ENCODE data around the gene TCOF1. TPM values are rescaled to one million over a fixed set of nuclear protein-coding genes. Genes with fewer than 3 reads are reported as not detected.

The TCOF1 gene
- total and polyA plus RNA-seq, 2 donors (not counting 3 experiments of a cell fraction or from before 2014, with no cell fraction given), result 11.2 to 52.0 TPM

- POLR2A ChIA-PET, result no interaction called here
- Histone ChIP-seq H3K9ac (replicated peaks; ENCODE audit: extremely low read depth, insufficient read depth, low read length) (no peak overlapping the region), H3K9me3 (replicated peaks; ENCODE audit: control insufficient read depth, insufficient read depth, low read length) (no peaks in the 10 kb centered on the region), H3K79me2 (ENCODE audit: control insufficient read depth, insufficient read depth, low read length) (no peaks in the 10 kb centered on the region), H3K9me1 (replicated peaks; ENCODE audit: control insufficient read depth, extremely low read depth, insufficient read depth, low read length) (no peaks in the 10 kb centered on the region), H3K27ac (ENCODE audit: insufficient read depth, low read depth, low read length) (no peak overlapping the region), H3K4me2 (ENCODE audit: insufficient read depth, low read length) (no peak overlapping the region), H3K4me3 (replicated peaks in 1 of 3; ENCODE audit: insufficient read depth in 1 of 3, low read depth in 1 of 3, low read length in 3 of 3) (no peak overlapping the region), H3K36me3 (ENCODE audit: control insufficient read depth in 2 of 2, extremely low read depth in 1 of 2, insufficient read depth in 2 of 2, low read length in 2 of 2) (no peaks in the 10 kb centered on the region), H4K20me1 (replicated peaks; ENCODE audit: control insufficient read depth, extremely low read depth, insufficient read depth, low read length) (no peaks in the 10 kb centered on the region), H2AFZ (ENCODE audit: low read depth, low read length) (no peak overlapping the region), H3K4me1 (ENCODE audit: control insufficient read depth, extremely low read depth, insufficient read depth, low read length) (peaks cover 4% of the 10 kb centered on the region), H3K27me3 (ENCODE audit: control insufficient read depth in 2 of 2, insufficient read depth in 2 of 2, low read length in 2 of 2) (peaks cover 2 to 6% of the 10 kb centered on the region in 2 experiments)
- TF ChIP-seq POLR2A (IDR thresholded peaks at IDR 0.05; ENCODE audit: low read depth, low read length), result no peak
- TF ChIP-seq GATA2 (IDR thresholded peaks at IDR 0.05; ENCODE audit: insufficient read depth, insufficient read length, low read depth, low read length), result no peak
- no peak for TF ChIP-seq EZH2 (IDR thresholded peaks at IDR 0.05; ENCODE audit: borderline replicate concordance, low read depth, low read length, severe bottlenecking)
- no peak for TF ChIP-seq POLR2AphosphoS5 (IDR thresholded peaks at IDR 0.05; ENCODE audit: insufficient read depth, low read depth, low read length)
- no peak for TF ChIP-seq FOS (IDR thresholded peaks at IDR 0.05; ENCODE audit: borderline replicate concordance, insufficient read depth, low read length)
- no peak for TF ChIP-seq CTCF (IDR thresholded peaks at IDR 0.05; ENCODE audit: extremely low read depth in 1 of 2, insufficient read depth in 1 of 2, low read depth in 1 of 2, low read length in 2 of 2)
- TF ChIP-seq MYC (IDR thresholded peaks at IDR 0.05; ENCODE audit: low read depth, low read length), result no peak
- no peak for TF ChIP-seq JUN (IDR thresholded peaks at IDR 0.05; ENCODE audit: borderline replicate concordance, insufficient read depth, insufficient read length, low read depth)
- no peak for TF ChIP-seq MAX (IDR thresholded peaks at IDR 0.05; ENCODE audit: insufficient read depth, insufficient read length)
- FAIRE-seq, result no peak
- no TSS peak for BruUV-seq (replicated peaks)
- CTCF ChIA-PET, result no interaction called here
- dilution Hi-C loops (cut with MboI; ENCODE audit: extremely low pct_ligation_motif_present, low sequenced_read_pairs) (no loop called here), intact Hi-C loops (cut with micrococcal nuclease) (no loop called here)
- DNase-seq (ENCODE audit: low read depth, low spot score), result no peak
Measured at GRCh38 chr5:150326707-150327106, 30.8 kb upstream of the TCOF1 start.

Data from endothelial cell of umbilical vein (primary cell).